Heart left ventricle (tissue), 16 donors: ENCODE data around the gene SRPX. TPM values are rescaled to one million over a fixed set of nuclear protein-coding genes. Genes with fewer than 3 reads are reported as not detected.

Experiments used
- ATAC-seq, 4 donors: fragments of 200-7000 bp; cut with Tn5 transposase; one replicate each; pipeline ENCODE4 v1.9.1; 2020 to 2022; ENCODE audit warnings: moderate library complexity in 4 of 4, mild to moderate bottlenecking in 3 of 4, moderate number of reproducible peaks in 1 of 4
- DNase-seq, 5 donors: peaks; one replicate each; pipeline ENCODE4 v3.0.0-alpha.2; 2020
- H3K27ac ChIP-seq, 12 donors: fragments of 200-600 bp; sonication (generic) in 4 of 12; one replicate each; pipeline versions ENCODE4 v1.5.0 to v1.8.0; 2016 to 2022; ENCODE audit warnings: mild to moderate bottlenecking in 2 of 12
- H3K27me3 ChIP-seq, 9 donors: fragments of 200-600 bp; sonication (generic) in 2 of 9; one replicate each; pipeline versions ENCODE4 v1.5.1 to v1.8.0; 2016 to 2022; ENCODE audit warnings: mild to moderate bottlenecking in 3 of 9
- H3K36me3 ChIP-seq, 9 donors: fragments of 200-600 bp; sonication (generic) in 2 of 9; one replicate each; pipeline versions ENCODE4 v1.5.0 to v1.8.0; 2018 to 2022; ENCODE audit warnings: mild to moderate bottlenecking in 2 of 9
- H3K4me1 ChIP-seq, 12 donors: fragments of 200-600 bp; sonication (generic) in 4 of 12; one replicate each; pipeline versions ENCODE4 v1.5.0 to v1.8.0; 2016 to 2022; ENCODE audit warnings: mild to moderate bottlenecking in 3 of 12
- H3K4me3 ChIP-seq, 12 donors: fragments of 200-600 bp; sonication (generic) in 4 of 12; one replicate each; pipeline versions ENCODE4 v1.5.0 to v1.8.0; 2017 to 2022; ENCODE audit warnings: mild to moderate bottlenecking in 9 of 12, moderate library complexity in 4 of 12
- H3K9me3 ChIP-seq, 12 donors: fragments of 200-600 bp; sonication (generic) in 4 of 12; one replicate each; pipeline versions ENCODE4 v1.5.0 to v1.8.0; 2016 to 2022; ENCODE audit warnings: mild to moderate bottlenecking in 1 of 12
- POLR2A ChIP-seq, 2 donors: fragments of 450-650 bp; IDR thresholded peaks; one replicate each; pipeline ENCODE4 v1.6.1; 2017; ENCODE audit warnings: antibody characterized with exemption in 2 of 2, mild to moderate bottlenecking in 2 of 2, moderate library complexity in 2 of 2
- WGBS, 4 donors: extraction: QIAGEN DNeasy Blood & Tissue Kit in 2 of 4; methylation state at CpG; one replicate each; pipeline versions ENCODE4 v1.1.5 to v1.1.7; 2013 to 2018; 5-methylcytosine and 5-hydroxymethylcytosine counted together
- intact Hi-C, 10 donors: fragments of 100-400 bp; cut with DNase I; formaldehyde crosslinking; loops; one replicate each; pipeline versions ENCODE4 v1.11.1 to v1.14.2; 2022
- polyA plus RNA-seq, 2 donors: library from polyadenylated mRNA; stranded (reverse); fragments of 200-250 nt; gene quantifications; one replicate each; pipeline ENCODE4 v1.2.3, GENCODE V29; 2013
- total RNA-seq, 9 donors: library from RNA; depleted of rRNA in 2 of 9; stranded (reverse); fragments of >200 nt in 2 of 9; fragmentation: NEBNext Ultra II Directional in 3 of 9; extraction: Animal tissue kit (Norgen Biotek cat#: 25700) in 3 of 9; gene quantifications; one replicate each; pipeline versions ENCODE4 v1.1.0 to v1.2.4, GENCODE V29; 2016 to 2023
- TF ChIP-seq, protein P1 (sequence below), 12 donors: fragments of 200-600 bp; sonication (generic) in 4 of 12; IDR thresholded peaks; one replicate each; pipeline versions ENCODE4 v1.5.0 to v1.8.0; 2018 to 2022; ENCODE audit warnings: antibody characterized with exemption in 12 of 12, mild to moderate bottlenecking in 5 of 12
- donor health status: ischemic (EF 13 %, LVEDD 7.1; RV severe dilation, severe dysfunction).
- donor health status: healthy with polysubstance abuse.
- donor health status: DM: no; HTN: yes; CAD: no.
- donor health status: DM: no; HTN: no; CAD: no.
- donor health status: ischemic (EF 25% LVEDD 6.9; RV normal size, moderate dysfunction).
- donor health status: ischemic (EF 25% LVEDD 5.7; RV mildly dilated, moderate dysfunction).
- donor health status: healthy.
- donor health status: DM: yes; HTN: yes; CAD: no.
- donor health status: ischemic (EF 35%, LVEDD 5.7; RV mildly dilated, moderate dysfunction).
- donor health status: nonischemic (EF 11% LVEDD 7.7; RV severe dilation, severe dysfunction).
- donor health status: DM: yes; HTN: yes; CAD: no.
- donor health status: PGD.
- donor health status: ischemic (EF 29% LVEDD 5.4; RV normal size, mild dysfunction).
- donor health status: nonischemic (EF 23%, LVEDD 6.1; RV moderate dilation, normal function).

The SRPX gene
- total and polyA plus RNA-seq, 11 donors, result 38.2 to 137 (median 53.8) TPM

DNA sequence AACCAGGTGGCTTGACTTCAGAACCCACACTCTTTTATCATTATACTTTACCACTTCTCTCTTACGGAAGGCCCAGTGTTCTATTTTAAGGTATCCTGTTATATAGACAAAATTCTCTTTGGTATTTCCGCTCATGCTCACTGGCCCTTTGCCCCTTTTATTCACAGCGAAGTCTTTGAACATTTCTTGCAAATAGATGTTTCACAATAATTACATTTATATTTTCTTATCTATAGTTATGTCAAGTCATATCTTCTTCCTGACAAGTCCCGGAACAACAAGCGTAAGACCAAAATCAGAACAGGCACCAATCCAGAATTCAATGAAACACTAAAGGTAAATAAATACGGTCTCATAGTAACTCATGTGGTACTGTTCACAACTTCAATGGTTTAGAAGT is 112.3 kb downstream of the SRPX start:
- no peak for TF ChIP-seq POLR2A (IDR thresholded peaks at IDR 0.05)
- TF ChIP-seq, protein P1, sequence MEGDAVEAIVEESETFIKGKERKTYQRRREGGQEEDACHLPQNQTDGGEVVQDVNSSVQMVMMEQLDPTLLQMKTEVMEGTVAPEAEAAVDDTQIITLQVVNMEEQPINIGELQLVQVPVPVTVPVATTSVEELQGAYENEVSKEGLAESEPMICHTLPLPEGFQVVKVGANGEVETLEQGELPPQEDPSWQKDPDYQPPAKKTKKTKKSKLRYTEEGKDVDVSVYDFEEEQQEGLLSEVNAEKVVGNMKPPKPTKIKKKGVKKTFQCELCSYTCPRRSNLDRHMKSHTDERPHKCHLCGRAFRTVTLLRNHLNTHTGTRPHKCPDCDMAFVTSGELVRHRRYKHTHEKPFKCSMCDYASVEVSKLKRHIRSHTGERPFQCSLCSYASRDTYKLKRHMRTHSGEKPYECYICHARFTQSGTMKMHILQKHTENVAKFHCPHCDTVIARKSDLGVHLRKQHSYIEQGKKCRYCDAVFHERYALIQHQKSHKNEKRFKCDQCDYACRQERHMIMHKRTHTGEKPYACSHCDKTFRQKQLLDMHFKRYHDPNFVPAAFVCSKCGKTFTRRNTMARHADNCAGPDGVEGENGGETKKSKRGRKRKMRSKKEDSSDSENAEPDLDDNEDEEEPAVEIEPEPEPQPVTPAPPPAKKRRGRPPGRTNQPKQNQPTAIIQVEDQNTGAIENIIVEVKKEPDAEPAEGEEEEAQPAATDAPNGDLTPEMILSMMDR (IDR thresholded peaks at IDR 0.05), result no peak
- 37 to 56% (median 47%) methylated on average over 6 of the region's 6 CpGs for WGBS, 4 donors
- DNase-seq (no peak), ATAC-seq (no peak)
- intact Hi-C loops, result no loop called here
- Histone ChIP-seq H3K27ac (no peak overlapping the region), H3K4me3 (no peak overlapping the region), H3K4me1 (no peaks in the 10 kb centered on the region), H3K9me3 (no peaks in the 10 kb centered on the region), H3K27me3 (no peaks in the 10 kb centered on the region), H3K36me3 (no peaks in the 10 kb centered on the region)

DNA sequence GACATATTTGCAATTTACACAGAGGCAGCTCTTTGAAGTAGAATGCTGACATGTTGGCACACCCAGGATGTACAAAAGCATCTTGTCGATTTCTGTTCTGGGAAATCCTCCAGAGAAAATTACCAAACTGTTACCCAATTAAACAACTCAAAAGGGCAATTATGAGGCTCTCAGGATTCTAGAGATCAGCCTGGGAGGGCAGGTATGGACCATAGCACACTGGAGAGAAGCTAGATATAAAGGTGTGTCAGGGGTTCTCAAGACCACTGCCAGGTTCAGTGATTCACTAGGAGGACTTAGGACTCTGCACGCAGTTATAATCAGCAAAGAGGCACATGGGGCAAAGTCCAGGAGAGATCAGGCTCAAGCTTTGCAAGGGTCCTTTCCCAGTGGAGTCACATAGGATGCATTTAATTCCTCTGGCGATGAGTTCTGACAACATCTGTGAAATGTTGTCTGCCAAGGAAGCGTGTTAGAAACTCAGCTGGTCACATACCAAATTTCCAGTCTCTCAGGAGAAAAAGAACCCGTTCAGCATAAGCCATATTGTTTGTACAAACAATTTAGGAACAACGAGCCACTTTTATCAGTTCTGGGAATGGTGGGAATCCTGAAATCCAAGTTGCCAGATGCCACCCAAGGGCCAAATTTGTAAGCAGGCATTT is 113.5 kb downstream of the SRPX start:
- Histone ChIP-seq H3K9me3 (no peaks in the 10 kb centered on the region), H3K4me1 (no peaks in the 10 kb centered on the region), H3K36me3 (no peaks in the 10 kb centered on the region), H3K27ac (no peak overlapping the region), H3K27me3 (no peaks in the 10 kb centered on the region), H3K4me3 (no peak overlapping the region)
- 41 to 64% (median 54%) methylated on average over 6 of the region's 6 CpGs for WGBS, 4 donors
- ATAC-seq (no peak), DNase-seq (no peak)
- TF ChIP-seq, protein P1 (IDR thresholded peaks at IDR 0.05), result no peak
- TF ChIP-seq POLR2A (IDR thresholded peaks at IDR 0.05), result no peak
- intact Hi-C loops, result no loop called here

DNA sequence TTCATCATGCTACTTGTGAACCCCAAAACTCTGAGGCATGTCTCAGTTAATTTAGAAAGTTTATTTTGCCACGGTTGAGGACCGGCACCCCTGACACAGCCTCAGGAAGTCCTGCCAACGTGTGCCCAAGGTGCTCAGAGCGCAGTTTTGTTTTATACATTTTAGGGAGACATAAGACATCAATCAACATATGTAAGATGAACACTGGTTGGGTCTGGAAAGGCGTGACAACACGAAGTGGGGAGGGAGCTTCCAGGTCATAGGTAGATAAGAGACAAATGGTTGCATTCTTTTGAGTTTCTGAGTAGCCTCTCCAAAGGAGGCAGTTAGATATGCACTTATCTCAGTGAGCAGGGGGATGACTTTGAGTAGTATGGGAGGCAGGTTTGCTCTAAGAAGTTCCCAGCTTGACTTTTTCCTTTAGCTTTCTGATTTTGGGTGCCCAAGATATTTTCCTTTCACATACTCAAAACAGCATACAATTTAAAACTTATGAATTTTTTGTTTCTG is 115.4 kb downstream of the SRPX start:
- WGBS, 4 donors, result 69 to 86% (median 76%) methylated on average over 6 of the region's 6 CpGs

More for the DNA sequence above, 115.4 kb downstream of the SRPX start:
- no peaks in the 10 kb centered on the region for H3K36me3 ChIP-seq
- ATAC-seq (no peak), DNase-seq (no peak)
- intact Hi-C loops, result no loop called here
- no peaks in the 10 kb centered on the region for H3K27me3 ChIP-seq
- H3K4me3 ChIP-seq, result no peak overlapping the region
- H3K27ac ChIP-seq, result no peak overlapping the region
- peaks cover 0 to 3% (median 0%) of the 10 kb centered on the region in 12 donors for H3K9me3 ChIP-seq
- TF ChIP-seq, protein P1 (IDR thresholded peaks at IDR 0.05), result no peak
- TF ChIP-seq POLR2A (IDR thresholded peaks at IDR 0.05), result no peak
- H3K4me1 ChIP-seq, result no peaks in the 10 kb centered on the region
